ENCODE results near the gene RFX4.

Gene RFX4

GRCh38 chr12:106582641-106583230 lies at the start of gene RFX4:
Gene RFX4 (plus strand): TSS chr12:106583004. CDS start chr12:106583321, 317 bp downstream.
- DNase-seq, result no peak

DNA sequence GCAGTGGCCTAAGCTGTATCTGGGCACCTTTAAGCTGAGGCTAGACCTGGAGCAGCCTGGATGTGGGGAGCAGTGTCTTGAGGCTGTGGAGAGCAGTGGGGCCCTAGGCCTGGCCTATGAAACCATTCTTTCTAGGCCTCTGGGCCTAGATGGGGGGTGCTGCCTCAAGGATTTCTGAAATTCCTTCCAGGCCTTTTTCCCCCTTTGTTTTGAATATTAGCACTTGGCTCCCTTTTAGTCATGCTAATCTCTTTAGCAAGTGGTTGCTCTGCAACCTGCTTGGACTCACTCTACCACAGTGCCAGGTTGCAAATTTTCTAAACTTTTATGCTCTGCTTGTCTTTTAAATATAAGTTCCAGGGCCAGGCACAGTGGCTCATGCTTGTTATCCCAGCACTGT lies 41.6 kb upstream of the RFX4 start:
- no peak for DNase-seq

DNA sequence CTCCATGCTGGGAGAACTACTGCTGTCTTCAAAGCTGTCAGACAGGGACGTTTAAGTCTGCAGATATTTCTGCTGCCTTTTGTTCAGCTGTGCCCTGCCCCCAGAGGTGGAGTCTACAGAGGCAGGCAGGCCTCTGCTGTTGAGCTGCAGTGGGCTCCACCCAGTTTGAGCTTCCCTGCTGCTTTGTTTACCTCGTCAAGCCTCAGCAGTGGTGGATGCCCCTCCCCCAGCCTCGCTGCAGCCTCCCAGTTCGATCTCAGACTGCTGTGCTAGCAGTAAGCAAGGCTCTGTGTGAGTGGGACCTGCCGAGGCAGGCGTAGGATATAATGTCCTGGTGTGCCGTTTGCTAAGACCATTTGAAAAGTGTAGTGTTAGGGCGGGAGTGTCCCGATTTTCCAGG lies 31.4 kb upstream of the RFX4 start:
- no peak for DNase-seq

DNA sequence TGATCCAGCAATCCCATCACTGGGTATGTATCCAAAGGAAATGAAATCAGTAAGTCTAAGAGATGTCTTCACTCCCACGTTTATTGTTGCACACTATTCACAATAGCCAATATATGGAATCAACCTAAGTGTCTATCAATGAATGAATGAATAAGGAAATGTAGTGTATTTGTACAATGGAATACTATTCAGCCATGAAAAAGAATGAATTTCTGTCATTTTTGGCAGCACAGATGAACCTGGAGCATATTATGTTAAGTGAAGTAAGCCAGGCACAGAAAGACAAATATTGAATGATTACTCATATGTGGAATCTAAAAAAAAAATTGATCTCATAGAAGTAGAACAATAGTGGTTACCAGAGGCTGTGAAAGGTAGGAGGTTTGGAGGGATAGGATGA lies 30.6 kb upstream of the RFX4 start:
- no peak for DNase-seq

- no peak for DNase-seq
These were observed 18.0 kb upstream of the RFX4 start for GRCh38 chr12:106564678-106565329.

GRCh38 chr12:106566771-106567170 lies 16.0 kb upstream of the RFX4 start:
- no peak for DNase-seq

- DNase-seq, result no peak
These were observed 9.6 kb upstream of the RFX4 start for GRCh38 chr12:106573239-106573638.

- no peak for DNase-seq
These were observed 6.0 kb upstream of the RFX4 start for GRCh38 chr12:106576848-106577247.

DNA sequence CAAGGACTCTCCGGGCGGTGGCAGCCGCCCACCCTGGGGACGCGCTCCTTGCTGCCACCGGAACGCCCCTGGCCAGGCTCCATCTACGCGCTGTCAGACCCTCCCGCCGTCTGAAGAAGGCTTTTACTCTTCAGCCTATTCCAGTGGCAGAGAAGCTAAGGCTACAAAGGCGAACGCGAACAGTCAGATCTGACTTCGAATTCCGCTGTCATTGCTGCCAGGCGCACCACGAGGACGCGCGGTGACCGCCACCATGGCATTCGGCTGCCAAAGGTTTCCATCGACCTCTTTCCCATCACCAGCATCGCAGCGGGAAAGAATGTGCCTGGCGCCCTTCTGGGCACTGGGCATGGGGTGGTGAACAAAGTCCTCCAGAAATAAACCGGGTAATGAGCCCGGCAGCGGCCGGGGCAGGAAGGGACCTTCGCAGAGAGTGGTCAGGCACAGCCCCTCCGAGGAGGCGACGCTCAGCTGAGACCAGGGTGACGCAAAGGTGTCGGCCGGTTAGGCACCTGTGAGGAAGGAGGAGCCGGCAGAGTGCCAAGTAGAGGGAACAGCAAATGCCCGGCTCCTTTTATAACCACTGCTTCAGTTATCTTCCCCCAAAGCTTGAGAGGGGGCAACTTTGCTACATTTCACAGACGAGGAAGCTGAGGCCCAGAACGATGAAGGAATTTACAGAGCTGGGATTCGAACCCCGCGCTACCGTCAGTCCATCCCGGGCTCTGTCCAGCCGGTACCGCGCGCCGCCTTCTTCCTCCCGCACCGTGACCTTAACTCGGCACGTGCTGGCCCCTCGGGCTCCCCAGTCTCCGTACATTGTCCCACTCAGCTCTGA lies 1.9 kb upstream of the RFX4 start:
- no peak for DNase-seq

GRCh38 chr12:106581543-106582248 lies 1.1 kb upstream of the RFX4 start:
- no peak for DNase-seq

DNA sequence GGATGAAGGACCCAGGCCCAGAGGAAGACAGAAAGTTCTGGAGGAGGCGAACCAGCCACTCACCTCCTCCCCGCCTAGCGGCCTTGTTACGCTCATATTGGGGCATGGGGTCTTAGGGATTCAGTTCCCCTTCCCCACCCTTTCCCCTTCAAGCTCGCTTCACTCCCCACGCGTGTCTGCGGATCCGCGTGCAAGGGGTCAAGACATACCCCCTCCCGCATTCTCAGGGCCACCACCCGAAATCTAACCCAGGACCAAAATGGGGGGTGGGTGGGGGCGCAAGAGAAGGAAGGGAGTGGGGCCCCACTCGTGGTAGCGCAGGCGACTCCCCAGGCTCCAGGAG lies 584 bp upstream of the RFX4 start:
- no peak for DNase-seq

- DNase-seq, result no peak
These were observed 669 bp downstream of the RFX4 start for GRCh38 chr12:106583242-106584103.

GRCh38 chr12:106584104-106585064 lies 1.6 kb downstream of the RFX4 start:
- DNase-seq, result no peak

- no peak for DNase-seq
These were observed 2.3 kb downstream of the RFX4 start for GRCh38 chr12:106585105-106585520.

DNA sequence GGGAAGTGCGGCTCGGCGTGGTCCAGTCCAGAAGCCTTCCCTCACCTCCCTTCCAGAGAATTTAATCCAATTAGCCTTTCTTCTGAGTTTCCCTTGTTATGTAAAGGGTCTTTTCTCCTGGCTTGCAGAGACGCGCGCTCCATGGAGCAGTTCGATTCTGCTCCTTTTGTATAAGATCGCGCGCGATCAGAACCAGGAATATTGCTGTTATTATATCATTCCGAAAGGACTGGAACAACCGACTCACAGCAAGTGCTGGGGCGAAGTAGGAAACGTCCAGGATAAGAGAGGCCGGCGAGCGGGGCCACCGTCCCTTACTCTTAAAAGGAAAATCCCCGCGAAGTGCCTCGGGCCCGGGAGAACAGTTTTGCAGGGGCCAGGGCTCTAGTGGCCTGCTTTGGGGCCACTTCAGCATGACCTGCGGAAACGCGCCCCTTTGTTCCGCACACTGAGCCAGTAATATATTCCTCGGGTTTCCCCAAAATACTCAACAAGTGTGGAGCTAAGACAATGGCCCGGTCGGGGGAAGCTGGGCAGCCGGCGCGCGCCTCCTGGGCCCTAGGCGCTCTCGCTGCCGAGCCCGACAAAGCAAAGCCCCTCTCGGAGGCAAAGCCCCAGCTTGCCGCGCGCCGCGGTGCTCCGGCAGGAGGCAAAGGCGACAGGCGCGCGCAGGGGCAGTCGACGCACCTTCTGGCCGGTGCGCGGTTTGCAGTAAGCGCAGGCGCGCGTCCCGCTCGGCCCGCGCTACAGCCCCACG lies 2.9 kb downstream of the RFX4 start:
- DNase-seq, result no peak

DNA sequence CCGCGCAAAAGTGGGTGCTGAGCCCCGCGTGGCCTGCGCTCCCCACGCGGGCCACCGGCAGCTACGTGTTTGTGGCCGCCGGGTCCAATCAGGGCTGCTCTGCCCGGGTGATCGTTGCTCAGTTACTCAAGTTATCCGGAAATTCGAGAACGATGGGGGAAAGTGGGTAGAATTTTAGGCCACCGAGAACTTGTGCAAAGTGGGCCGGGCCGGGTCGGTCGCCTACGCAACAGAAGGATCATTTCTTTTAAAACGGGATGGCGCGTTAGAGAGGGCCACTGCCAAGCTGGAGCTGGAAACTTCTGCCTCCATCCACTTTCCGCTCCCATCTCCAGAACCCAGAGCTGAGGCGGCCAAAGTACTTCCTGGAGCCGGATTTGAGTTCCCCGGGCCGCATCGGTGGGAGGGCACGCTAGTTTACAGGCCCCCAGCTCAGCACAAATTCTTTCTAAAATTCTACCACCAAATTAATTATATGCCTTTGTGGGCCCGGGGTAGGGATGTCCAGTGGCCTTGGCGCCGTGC lies 3.5 kb downstream of the RFX4 start:
- DNase-seq, result no peak

- no peak for DNase-seq
These were observed 4.2 kb downstream of the RFX4 start for GRCh38 chr12:106586803-106587684.

DNA sequence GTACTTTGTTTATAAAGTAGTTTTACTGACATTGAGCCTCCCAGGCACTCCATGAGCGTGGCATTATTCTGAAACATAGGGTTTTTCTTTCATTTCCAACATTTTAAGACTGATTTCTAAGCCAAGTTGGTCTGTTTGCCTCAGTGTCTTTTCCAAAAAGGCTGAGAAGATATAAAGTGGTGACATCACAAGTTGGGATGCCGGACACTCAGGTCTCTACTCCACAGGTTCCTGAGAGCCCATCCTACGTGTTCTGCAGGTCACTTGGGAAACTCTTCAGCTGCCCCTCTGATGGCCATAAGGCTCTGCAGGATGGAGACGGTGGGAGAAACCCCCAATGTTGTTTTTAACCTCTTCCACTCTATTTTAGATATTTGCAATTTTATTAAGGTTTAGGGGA lies 6.0 kb downstream of the RFX4 start:
- no peak for DNase-seq

DNA sequence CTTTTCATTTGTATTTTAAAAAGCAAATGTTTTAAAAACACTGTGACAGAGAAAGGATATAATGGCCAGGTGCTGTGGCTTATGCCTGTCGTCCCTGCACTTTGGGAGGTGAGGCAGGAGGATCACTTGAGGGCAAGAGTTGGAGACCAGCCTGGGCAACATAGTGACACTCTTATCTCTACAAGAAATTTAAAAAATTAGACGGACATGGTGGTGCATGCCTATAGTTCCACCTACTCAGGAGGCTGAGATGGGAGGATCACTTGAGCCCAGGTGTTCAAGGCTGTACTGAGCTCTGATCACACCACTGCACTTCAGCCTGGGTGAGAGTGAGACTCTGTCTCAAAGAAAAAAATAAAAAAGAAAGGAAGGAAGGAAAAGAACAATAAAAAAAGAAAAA lies 7.8 kb downstream of the RFX4 start:
- no peak for DNase-seq

All from activated effector memory CD4-positive, alpha-beta T cell treated with Interleukin-2 at 50 U/mL for 16 hours (primary cell).